ENCODE data around the gene ZNF423.

Gene ZNF423

GRCh38 chr16:49824593-49824992 is 31.3 kb downstream of the ZNF423 start:
- DNase-seq (ENCODE audit: low read depth in 3 of 3) = no peak

- no peak for DNase-seq (ENCODE audit: low read depth in 3 of 3)
These were observed 33.1 kb downstream of the ZNF423 start for GRCh38 chr16:49822649-49823370.

- no peak for DNase-seq (ENCODE audit: low read depth in 3 of 3)
These were observed 34.2 kb downstream of the ZNF423 start for GRCh38 chr16:49821614-49822282.

GRCh38 chr16:49821156-49821555 is 34.8 kb downstream of the ZNF423 start:
- no peak for DNase-seq (ENCODE audit: low read depth in 3 of 3)

GRCh38 chr16:49817754-49818507 is 38.0 kb downstream of the ZNF423 start:
- no peak for DNase-seq (ENCODE audit: low read depth in 3 of 3)

GRCh38 chr16:49816875-49817274 is 39.0 kb downstream of the ZNF423 start:
- DNase-seq (ENCODE audit: low read depth in 3 of 3) = no peak

- no peak for DNase-seq (ENCODE audit: low read depth in 3 of 3)
These were observed 44.1 kb downstream of the ZNF423 start for GRCh38 chr16:49811644-49812334.

- no peak for DNase-seq (ENCODE audit: low read depth in 3 of 3)
These were observed 45.1 kb downstream of the ZNF423 start for GRCh38 chr16:49810831-49811230.

GRCh38 chr16:49809561-49809960 is 46.4 kb downstream of the ZNF423 start:
- DNase-seq (ENCODE audit: low read depth in 3 of 3) = no peak

- DNase-seq (ENCODE audit: low read depth in 3 of 3) = no peak
These were observed 46.9 kb downstream of the ZNF423 start for GRCh38 chr16:49809062-49809461.

- no peak for DNase-seq (ENCODE audit: low read depth in 3 of 3)
These were observed 49.5 kb downstream of the ZNF423 start for GRCh38 chr16:49806446-49806845.

GRCh38 chr16:49801290-49801689 is 54.6 kb downstream of the ZNF423 start:
- no peak for DNase-seq (ENCODE audit: low read depth in 3 of 3)

- no peak for DNase-seq (ENCODE audit: low read depth in 3 of 3)
These were observed 55.0 kb downstream of the ZNF423 start for GRCh38 chr16:49800876-49801275.

GRCh38 chr16:49800441-49800840 is 55.5 kb downstream of the ZNF423 start:
- no peak for DNase-seq (ENCODE audit: low read depth in 3 of 3)

GRCh38 chr16:49799172-49799571 is 56.7 kb downstream of the ZNF423 start:
- no peak for DNase-seq (ENCODE audit: low read depth in 3 of 3)

- DNase-seq (ENCODE audit: low read depth in 3 of 3) = no peak
These were observed 60.4 kb downstream of the ZNF423 start for GRCh38 chr16:49795513-49795912.

- DNase-seq (ENCODE audit: low read depth in 3 of 3) = no peak
These were observed 62.7 kb downstream of the ZNF423 start for GRCh38 chr16:49793244-49793643.

GRCh38 chr16:49789616-49790015 is 66.3 kb downstream of the ZNF423 start:
- no peak for DNase-seq (ENCODE audit: low read depth in 3 of 3)

- no peak for DNase-seq (ENCODE audit: low read depth in 3 of 3)
These were observed 66.9 kb downstream of the ZNF423 start for GRCh38 chr16:49788986-49789385.

GRCh38 chr16:49788572-49788971 is 67.3 kb downstream of the ZNF423 start:
- no peak for DNase-seq (ENCODE audit: low read depth in 3 of 3)

- DNase-seq (ENCODE audit: low read depth in 3 of 3) = no peak
These were observed 68.9 kb downstream of the ZNF423 start for GRCh38 chr16:49786926-49787557.

GRCh38 chr16:49785970-49786369 is 69.9 kb downstream of the ZNF423 start:
- no peak for DNase-seq (ENCODE audit: low read depth in 3 of 3)
